Diencephalon (tissue), 1 donor: Measurements from ENCODE around the gene ADSS1. TPM values are rescaled to one million over a fixed set of nuclear protein-coding genes. Genes with fewer than 3 reads are reported as not detected.

Source experiments
- small RNA-seq: library from RNA; depleted of rRNA; stranded (forward); fragments of <200 nt; gene quantifications from one replicate; pipeline ENCODE3, GENCODE V24; 2014
- total RNA-seq: library from RNA; depleted of rRNA; stranded (reverse); fragments of >200 nt; gene quantifications from one replicate; pipeline ENCODE4 v1.2.3, GENCODE V29; 2014

The ADSS1 gene
- 6.7 TPM for total RNA-seq

DNA sequence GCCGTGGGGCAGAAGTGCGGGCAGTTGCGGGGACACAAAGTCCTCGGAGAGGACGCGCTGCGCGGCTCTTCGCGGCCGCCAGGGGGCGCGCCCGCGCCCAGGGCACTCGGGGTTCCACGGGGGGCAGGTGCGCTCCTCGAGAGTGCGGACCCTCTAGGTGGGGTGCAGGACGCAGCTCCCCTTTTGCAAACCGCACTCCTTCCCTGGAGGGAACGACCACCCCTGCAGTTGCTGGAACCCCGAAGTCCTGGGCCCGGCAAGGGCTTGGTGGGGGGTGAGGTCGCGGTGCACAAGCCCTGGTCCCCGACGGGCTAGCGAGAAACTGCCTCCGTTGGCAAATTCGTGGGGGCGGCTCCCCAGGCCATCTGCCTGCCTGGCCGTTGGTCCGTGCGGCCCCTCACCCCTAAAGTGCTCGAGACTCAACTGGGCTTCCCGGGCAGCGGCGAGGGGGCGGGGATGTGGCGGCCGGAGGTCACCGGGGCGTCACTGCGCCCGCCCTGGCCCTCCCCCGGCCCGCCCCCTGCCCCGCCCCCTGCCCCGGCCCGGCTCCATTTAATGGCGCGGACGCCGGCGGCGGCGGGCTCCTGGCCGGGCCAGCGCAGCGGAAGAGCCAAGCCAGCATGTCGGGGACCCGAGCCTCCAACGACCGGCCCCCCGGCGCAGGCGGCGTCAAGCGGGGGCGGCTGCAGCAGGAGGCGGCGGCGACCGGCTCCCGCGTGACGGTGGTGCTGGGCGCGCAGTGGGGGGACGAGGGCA, at the start of gene ADSS1:
TSS of gene ADSS1 (plus strand) at position 579 of the 756 bp plus-strand sequence. CDS start at position 621, 42 bp downstream.

DNA sequence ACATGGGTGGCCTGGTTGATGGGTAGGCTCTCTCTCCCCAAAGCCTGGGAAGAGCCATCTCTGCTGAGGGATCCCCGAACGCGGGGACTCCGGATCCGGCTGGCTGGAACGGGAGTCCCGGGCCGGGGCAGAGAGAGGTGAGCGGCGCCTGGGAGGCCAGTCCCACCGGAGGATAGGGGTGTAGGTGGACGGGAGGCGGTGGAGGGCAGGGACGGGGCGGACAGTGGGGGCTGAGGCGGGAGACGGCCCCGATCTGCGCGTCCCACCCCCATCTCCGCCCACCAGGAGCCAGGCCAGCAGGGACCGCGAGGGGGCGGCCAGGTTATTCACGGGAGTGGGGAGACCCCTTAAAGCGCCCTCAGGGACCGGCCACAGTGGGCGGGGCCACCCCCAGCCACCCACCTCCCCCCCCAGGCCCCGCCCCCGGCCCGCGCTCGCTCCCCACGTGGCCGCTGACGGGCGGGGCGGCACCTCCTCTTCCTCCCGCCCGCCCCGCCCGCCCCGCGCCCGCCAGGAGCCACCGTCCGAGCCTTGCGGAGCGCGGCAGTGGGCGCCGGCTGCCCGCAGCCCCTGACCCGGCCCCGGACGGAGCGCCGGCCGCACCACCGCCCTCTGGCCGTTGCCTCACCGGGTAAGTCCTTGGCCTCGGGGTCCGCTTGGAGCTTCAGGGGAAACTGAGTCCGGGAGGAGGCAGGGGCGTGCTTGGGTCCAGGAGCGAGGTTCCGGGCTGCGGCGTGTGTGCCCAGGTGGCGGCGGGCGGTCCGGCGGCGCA, 34.7 kb upstream of the ADSS1 start, which contains the start of gene INF2:
TSS of gene INF2 (plus strand) at position 510 of the 772 bp plus-strand sequence. CDS start 11,748 bp downstream, outside the sequence.

GRCh38 chr14:104752735-104753527, 28.9 kb downstream of the ADSS1 start, which contains the start of gene SIVA1:
Gene SIVA1 (plus strand): TSS chr14:104753147. CDS start chr14:104753202, 55 bp downstream.

DNA sequence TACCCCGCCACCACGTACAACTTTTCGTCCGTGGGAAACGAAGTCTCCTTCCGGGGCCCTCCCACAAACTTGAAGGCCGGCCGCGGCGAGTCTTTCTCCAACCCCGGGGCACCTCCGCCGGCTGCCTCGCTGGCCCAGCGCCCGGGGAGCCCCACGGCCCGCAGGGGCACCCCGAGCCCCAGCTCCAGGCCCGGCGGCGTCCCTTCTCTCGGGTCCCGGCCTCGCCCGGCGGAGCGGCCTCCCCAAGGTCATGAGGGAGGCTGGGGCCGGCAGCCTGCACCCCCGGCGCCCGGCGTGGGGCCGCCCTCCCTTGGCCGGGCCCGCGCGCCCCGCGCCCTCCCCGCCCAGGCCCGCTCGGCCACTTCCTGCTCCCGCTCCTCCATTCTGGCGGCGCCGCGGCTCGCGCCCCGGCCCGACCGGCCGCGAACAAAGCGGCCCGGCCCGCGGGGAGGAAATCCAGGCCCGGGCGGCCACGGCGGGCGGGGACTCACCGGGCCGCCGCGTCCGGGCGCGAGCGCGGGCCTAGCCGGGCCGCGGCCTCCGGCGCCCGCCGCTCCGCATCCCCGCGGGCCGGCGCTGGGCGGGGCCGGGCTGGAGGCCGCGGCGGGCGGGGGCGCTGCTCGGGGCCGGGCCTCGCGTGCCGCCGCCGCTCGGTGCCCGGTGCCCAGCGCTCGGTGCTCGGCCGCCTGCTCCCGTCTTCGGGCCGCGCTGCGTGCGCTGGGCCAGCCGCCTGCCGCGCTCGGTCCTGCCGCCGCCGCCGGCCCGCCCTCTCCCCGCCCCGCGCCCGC, 71.2 kb downstream of the ADSS1 start, which contains the start of gene AKT1:
TSS of gene AKT1 (minus strand) at position 756 of the 788 bp plus-strand sequence. CDS start 3,105 bp downstream, outside the sequence.

Small RNAs within 50 kb of the gene (small RNA-seq; reads per million reads assigned to genes)
- gene MIR4710, result not detected

Other genes starting within 250 kb of the ADSS1 start
- 0.92 TPM for gene C14orf180, start 144.5 kb upstream of the ADSS1 start, total RNA-seq
- 56.7 TPM for gene TMEM179, start 119.5 kb upstream of the ADSS1 start, total RNA-seq
- 9.7 TPM for gene INF2, start 34.6 kb upstream of the ADSS1 start, total RNA-seq
- gene SIVA1, start 28.9 kb downstream of the ADSS1 start, total RNA-seq, result 20.3 TPM
- gene AKT1, start 71.5 kb downstream of the ADSS1 start, total RNA-seq, result 99.0 TPM
- gene ZBTB42, start 76.9 kb downstream of the ADSS1 start, total RNA-seq, result 1.2 TPM
- gene CEP170B, start 141.0 kb downstream of the ADSS1 start, total RNA-seq, result 31.8 TPM
- gene PLD4, start 200.7 kb downstream of the ADSS1 start, total RNA-seq, result 9.0 TPM